Subcutaneous adipose tissue (tissue), 4 donors: ENCODE results near the gene PALM3. TPM values are rescaled to one million over a fixed set of nuclear protein-coding genes. Genes with fewer than 3 reads are reported as not detected.

Experiments
- CTCF ChIP-seq: fragments of 450-650 bp; IDR thresholded peaks from one replicate; pipeline ENCODE4 v1.5.1; 2016; ENCODE audit warnings: low read depth, mild to moderate bottlenecking, control low read depth, antibody characterized with exemption, moderate library complexity
- total RNA-seq, 4 donors: library from RNA; depleted of rRNA; stranded (reverse); fragments of >200 nt; gene quantifications; one replicate each; pipeline ENCODE4 v1.1.0, GENCODE V29; 2016

Gene PALM3
- total RNA-seq, 4 donors from 2014 or later, result not detected

GRCh38 chr19:14063105-14063504 lies 1.2 kb upstream of the PALM3 start:
- no peak for TF ChIP-seq CTCF

- no peak for TF ChIP-seq CTCF
These were observed 631 bp upstream of the PALM3 start for GRCh38 chr19:14062558-14062855.

GRCh38 chr19:14061081-14061749 lies 661 bp downstream of the PALM3 start:
- TF ChIP-seq CTCF, result no peak

GRCh38 chr19:14059652-14060155 lies 2.2 kb downstream of the PALM3 start:
- no peak for TF ChIP-seq CTCF

- no peak for TF ChIP-seq CTCF
These were observed 2.8 kb downstream of the PALM3 start for GRCh38 chr19:14059093-14059480.

- no peak for TF ChIP-seq CTCF
These were observed 3.4 kb downstream of the PALM3 start for GRCh38 chr19:14058182-14059092.

- no peak for TF ChIP-seq CTCF
These were observed 5.0 kb downstream of the PALM3 start for GRCh38 chr19:14056741-14057356.
